ENCODE results near the gene CNOT4.

Gene CNOT4

GRCh38 chr7:135403302-135403701 lies 106.6 kb downstream of the CNOT4 start:
- DNase-seq (ENCODE audit: low read depth) = no peak

- no peak for DNase-seq (ENCODE audit: low read depth)
Measured at GRCh38 chr7:135397689-135398088, 112.2 kb downstream of the CNOT4 start.

GRCh38 chr7:135392701-135393100 lies 117.2 kb downstream of the CNOT4 start:
- DNase-seq (ENCODE audit: low read depth) = no peak

GRCh38 chr7:135391514-135391913 lies 118.4 kb downstream of the CNOT4 start:
- DNase-seq (ENCODE audit: low read depth) = no peak

GRCh38 chr7:135390829-135391228 lies 119.1 kb downstream of the CNOT4 start:
- DNase-seq (ENCODE audit: low read depth) = no peak

- no peak for DNase-seq (ENCODE audit: low read depth)
Measured at GRCh38 chr7:135389971-135390370, 119.9 kb downstream of the CNOT4 start.

GRCh38 chr7:135388616-135389015 lies 121.3 kb downstream of the CNOT4 start:
- DNase-seq (ENCODE audit: low read depth) = no peak

GRCh38 chr7:135386776-135387175 lies 123.1 kb downstream of the CNOT4 start:
- no peak for DNase-seq (ENCODE audit: low read depth)

GRCh38 chr7:135386181-135386580 lies 123.7 kb downstream of the CNOT4 start:
- no peak for DNase-seq (ENCODE audit: low read depth)

GRCh38 chr7:135385209-135385608 lies 124.7 kb downstream of the CNOT4 start:
- no peak for DNase-seq (ENCODE audit: low read depth)

- DNase-seq (ENCODE audit: low read depth) = no peak
Measured at GRCh38 chr7:135383525-135384175, 126.3 kb downstream of the CNOT4 start.

GRCh38 chr7:135382173-135382572 lies 127.7 kb downstream of the CNOT4 start:
- DNase-seq (ENCODE audit: low read depth) = no peak

- DNase-seq (ENCODE audit: low read depth) = no peak
Measured at GRCh38 chr7:135381369-135381768, 128.5 kb downstream of the CNOT4 start.

GRCh38 chr7:135380351-135380750 lies 129.6 kb downstream of the CNOT4 start:
- DNase-seq (ENCODE audit: low read depth) = no peak

- no peak for DNase-seq (ENCODE audit: low read depth)
Measured at GRCh38 chr7:135377171-135377570, 132.7 kb downstream of the CNOT4 start.

- no peak for DNase-seq (ENCODE audit: low read depth)
Measured at GRCh38 chr7:135375908-135376699, 133.8 kb downstream of the CNOT4 start.

- no peak for DNase-seq (ENCODE audit: low read depth)
Measured at GRCh38 chr7:135374736-135375135, 135.2 kb downstream of the CNOT4 start.

GRCh38 chr7:135372222-135372621 lies 137.7 kb downstream of the CNOT4 start:
- no peak for DNase-seq (ENCODE audit: low read depth)

- no peak for DNase-seq (ENCODE audit: low read depth)
Measured at GRCh38 chr7:135370656-135371055, 139.2 kb downstream of the CNOT4 start.

GRCh38 chr7:135369405-135369804 lies 140.5 kb downstream of the CNOT4 start:
- DNase-seq (ENCODE audit: low read depth) = no peak

- DNase-seq (ENCODE audit: low read depth) = no peak
Measured at GRCh38 chr7:135368416-135369186, 141.3 kb downstream of the CNOT4 start.

GRCh38 chr7:135366843-135367508 lies 142.9 kb downstream of the CNOT4 start:
- DNase-seq (ENCODE audit: low read depth) = no peak

Data from HS-5 (cell line).